ENCODE results near the gene WSB1. TPM values are rescaled to one million over a fixed set of nuclear protein-coding genes. Genes with fewer than 3 reads are reported as not detected.
A peak's percentile ranks its signal among the peaks of the same experiment; 100 is the strongest.

Gene WSB1
- total RNA-seq, 1 experiment from 2014 or later, result 81.1 TPM

DNA sequence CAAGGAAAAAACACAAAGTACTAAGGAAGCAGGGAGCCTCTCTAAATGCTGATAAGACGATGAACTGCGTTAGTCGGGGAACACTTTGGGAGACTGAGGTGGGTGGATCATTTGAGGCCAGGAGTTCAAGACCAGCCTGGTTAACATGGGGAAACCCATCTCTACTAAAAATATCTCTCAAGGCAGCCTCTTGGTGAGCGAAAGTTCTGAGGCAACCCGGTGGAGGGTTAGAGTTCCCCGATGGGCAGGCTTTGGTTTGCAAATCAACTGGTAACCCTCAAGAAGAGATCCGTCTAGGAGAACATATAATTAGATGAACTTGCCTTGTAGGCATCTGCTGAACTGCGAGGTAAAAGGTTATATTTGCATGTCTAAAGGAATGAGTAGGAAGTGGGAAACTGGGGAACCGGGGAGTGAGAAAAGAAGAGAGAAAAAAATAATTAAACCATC is 44.6 kb downstream of the WSB1 start:
- no peak for DNase-seq (ENCODE audit: low spot score)

DNA sequence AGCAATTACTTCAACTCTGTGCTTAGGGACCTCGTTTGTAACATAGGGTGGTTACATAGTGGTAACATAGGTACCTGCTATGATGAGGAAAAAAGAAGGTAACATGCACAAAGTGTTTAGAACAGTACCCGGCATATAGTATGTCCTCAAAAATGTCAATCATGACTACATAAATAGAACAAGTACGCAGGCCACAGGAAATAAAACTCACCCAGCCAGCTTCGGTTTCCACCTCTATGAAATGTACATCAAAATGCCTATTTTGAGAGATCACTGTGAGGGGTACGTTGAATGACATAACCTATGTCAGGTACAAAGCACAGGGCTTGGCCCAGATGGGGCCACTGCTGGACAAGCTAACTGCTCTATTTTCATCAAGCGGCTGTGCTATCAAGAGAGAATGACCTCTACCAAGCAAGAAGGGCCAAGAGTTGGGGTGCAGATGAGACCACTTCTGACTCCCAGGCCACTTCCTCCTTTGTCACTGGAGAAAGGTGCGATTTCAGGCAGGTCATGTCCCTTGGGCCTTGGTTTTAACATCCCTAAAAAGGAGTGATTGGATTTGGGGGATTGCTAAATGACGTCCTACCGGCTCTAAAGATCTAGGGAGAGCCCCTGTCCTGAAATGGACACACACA is 45.4 kb downstream of the WSB1 start:
- DNase-seq (ENCODE audit: low spot score), result no peak

DNA sequence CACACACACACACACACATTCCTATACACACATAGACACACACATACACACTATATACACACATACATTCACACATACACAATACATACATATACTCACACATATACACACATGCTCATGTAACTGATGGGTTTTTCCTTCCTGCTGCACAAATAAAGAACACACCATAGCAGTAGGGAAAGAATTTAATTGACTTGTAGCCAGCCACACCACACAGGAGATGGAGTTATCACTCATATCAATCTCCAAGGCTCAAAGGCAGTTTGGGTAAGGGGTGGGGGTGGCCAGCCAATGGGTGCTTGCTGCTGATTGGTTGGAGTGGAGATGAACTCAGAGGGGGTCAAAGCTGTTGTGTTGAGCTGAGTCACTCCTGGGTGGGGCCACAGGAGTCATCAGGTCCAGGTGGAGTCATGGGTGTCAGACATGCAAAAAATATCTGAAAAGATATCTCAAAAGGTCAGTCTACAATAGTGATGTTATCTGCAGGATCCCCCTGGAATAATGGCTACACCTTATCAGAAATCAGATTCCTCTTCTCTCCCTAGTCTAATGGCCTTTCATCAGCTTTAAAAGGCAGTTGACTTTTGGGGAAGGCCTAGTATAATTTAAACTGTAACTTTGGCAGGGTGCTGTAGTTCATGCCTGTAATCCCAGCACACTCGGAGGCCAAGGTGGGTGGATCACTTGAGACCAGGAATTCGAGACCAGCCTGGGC is 46.1 kb downstream of the WSB1 start:
- DNase-seq (ENCODE audit: low spot score), result peak; percentile 73

DNA sequence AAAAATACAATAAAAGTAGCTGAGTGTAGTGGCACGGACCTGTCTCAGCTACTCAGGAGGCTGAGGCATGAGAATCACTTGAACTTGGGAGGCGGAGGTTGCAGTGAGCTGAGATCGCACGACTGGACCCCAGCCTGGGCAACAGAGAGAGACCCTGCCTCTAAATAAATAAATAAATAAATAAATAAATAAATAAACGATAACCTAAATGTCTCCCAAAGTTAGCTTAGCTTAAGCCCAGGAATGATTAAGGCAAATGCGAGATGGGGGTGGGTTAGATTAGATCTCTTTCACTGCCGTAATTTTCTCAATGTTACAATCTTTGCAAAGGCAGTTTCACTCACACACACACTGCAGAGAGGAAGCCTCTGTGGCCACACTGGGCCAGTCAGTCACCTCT is 46.7 kb downstream of the WSB1 start:
- no peak for DNase-seq (ENCODE audit: low spot score)

DNA sequence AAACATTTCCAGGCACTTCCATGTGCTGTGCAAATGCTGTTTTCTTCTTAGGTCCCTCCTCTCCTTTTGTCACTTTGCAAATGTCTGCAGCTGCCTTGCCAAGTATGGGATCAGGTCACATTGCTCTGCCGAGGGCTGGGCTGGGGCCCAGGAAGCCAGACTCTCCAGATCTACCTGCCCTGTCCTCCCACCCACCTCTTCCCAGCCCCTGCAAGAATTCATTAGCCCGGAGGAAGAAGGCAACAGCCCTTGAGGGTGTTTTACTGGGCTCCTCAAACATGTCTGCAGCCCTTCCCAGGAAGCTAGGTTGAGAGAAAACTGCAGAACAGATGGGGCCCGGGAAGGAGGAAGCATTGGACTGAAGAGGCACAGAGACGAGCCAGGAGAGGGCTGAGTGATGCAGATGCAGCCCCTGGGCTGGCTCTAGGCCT is 47.1 kb downstream of the WSB1 start:
- DNase-seq (ENCODE audit: low spot score), result no peak

DNA sequence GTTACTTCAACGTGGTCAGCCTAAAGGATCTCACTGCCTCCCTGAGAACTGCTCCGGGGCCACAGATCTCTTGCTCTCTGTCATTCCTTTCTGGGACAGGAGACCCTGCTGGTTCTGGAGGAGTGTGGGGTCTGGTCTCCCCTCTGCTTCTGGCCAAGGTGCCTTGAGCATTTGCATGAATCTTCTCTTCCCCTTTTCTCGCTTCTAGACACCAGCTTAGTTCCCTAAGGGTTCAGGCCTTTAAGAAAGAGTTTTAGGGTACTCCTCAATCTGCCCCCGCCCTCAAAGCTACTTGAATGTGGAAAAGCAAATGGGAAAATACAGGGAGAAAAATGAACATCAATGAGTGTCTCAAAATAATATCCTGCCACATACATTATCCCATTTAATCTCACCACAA is 48.1 kb downstream of the WSB1 start:
- DNase-seq (ENCODE audit: low spot score), result no peak

DNA sequence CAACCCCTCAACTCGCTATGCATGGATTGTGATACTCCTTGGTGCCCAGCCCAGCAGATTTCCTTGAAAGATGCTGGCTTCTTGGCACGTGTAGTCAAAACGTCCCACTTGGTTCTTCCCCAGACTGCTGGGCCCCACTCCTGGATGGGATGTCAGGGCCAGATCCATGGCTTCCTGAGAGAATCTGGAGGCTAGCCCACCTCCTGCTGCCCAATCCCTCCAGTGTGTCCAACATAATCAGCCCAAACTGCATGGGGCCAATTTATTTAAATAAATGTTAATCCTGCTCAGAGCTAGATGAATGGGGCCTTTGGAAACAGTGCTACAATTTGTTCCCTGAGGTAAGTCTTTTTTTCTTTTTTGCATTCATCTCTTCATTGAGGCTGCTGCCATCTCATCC is 49.4 kb downstream of the WSB1 start:
- no peak for DNase-seq (ENCODE audit: low spot score)

DNA sequence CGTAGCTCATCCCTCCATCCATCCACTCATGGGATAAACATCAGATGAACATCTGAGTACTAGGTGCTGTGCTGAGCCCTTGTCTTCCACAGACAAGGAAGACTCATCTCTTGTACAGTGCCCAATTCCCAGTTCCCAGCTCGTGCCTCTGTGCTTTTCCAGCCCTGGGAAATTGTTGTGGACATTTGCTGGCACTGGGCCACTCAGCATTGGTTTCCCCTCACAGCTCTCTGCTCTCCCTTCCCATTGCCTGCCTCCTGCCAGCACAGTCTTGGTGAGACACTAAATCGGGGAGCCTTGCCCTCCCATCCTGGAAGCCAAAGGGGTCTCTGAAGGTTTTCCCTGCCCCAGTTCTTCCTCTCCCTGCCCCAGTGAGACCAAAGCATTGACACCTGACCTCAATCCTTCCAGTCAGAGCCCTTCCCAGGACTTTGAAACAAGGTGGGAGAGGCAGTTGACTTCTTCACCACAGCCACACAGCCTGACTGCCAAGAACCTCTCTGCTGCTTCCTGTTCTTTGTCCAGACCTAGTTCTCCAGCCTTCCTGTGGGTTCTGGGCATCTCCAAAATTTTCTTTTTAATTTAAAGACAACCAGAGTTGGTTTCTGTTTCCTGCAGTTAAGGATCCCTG is 50.2 kb downstream of the WSB1 start:
- no peak for DNase-seq (ENCODE audit: low spot score)

DNA sequence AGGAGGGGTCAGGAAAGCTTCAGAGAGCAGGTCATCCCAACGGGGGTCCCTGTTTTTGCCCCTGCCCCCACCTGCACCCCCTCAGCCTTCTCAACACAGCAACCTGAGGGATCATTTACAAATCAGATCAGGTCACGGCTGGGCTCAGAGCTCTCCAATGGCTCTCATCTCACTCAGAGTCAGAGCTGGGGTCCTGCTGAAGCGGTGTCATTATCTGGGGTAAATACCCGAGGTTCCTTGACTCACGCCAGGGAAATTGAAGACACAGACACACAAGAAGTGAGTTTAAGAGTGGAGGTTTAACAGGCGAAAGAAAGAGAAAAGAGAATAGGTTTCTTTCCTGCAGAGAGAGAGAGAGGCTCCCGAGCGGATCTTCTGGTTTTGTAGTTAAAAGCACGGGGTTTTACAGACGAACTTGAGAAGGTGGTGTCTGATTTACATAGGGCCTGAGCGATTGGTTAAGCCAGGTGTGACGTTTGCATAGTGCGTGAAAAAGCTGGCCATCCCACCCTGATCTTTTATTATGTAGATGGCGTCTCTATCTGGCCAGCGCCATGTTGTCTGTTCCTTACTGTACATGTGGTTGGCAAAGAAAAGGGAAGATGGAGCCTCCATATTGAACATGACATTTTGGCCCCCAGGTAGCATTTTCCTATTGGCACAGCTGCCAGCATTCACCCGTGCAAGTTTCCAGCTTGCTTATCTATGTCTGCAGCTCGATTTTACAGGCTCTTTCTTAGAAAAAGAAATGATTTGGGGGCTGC is 51.4 kb downstream of the WSB1 start:
- DNase-seq (ENCODE audit: low spot score), result no peak

DNA sequence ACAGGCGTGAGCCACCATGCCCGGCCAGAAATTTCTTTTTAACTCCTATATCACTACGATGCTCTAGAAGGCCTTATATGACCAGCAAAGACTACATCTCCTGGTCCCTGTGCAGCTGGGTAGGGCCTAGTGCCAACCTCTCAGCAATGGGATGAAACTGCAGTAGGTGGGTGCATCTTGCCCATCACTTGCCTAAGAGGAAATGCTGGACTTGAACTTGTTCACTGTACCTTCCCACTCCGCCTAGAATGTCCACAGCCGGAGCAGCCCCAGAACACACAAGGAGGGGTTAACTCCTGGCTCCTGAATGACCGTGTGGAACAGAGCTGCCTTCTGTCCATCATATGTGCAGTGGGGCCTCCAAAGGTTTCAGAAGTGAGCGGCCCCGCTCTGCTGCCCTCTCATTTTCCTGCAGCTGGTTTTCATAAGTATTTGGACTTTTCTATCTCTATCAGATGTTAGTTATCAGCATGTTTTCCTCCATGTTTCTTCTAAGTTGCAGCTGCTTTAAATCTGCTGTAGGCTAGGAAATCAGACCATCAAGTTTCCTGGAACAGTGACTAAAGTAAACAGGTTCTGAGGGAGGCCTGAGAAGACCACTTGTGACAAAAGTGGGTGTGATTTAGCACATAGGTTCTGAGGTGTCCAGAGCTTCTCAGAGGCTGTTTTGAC is 52.5 kb downstream of the WSB1 start:
- no peak for DNase-seq (ENCODE audit: low spot score)

DNA sequence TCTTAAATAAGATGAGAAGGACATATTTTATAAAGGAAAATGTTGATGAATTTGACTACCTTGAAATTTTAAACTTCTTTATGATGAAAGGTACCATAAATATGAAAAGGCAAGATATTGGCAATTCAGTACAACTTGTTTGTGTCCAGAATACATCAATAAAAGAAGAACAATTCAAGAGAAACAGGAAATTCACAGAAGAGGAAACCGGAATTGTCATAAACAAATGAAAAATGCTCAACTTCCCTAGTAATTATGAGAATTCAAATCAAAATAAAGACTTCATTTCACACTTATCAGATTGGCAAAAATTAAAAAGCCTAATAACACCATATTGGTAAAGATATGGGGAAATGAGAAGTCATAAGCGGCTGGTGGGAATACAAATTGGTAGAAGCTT is 54.3 kb downstream of the WSB1 start:
- DNase-seq (ENCODE audit: low spot score), result no peak

DNA sequence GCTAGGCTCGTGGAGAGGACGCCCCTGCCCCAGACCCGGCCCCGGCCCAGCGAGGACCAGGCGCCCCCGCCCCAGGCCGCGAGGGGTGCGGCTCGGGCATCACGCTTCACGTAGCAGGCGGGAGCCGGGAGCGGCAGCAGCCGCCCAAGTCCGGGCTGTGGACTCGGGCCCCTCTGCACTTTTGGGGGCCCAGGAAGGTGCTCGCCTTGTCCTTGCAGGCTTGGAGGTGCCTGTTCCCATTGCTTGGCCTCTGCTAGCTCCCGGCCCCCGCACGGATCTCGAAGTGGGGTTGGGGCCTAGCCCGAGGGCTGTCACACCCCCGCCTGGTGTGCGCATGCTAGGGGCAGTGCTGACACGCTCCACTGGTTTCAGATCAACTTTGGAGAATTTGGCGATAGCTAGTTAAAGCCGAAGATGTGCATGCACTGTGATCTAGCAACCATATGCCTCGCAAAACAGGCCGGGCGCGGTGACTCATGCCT is 55.7 kb downstream of the WSB1 start:
- DNase-seq (ENCODE audit: low spot score), result no peak

DNA sequence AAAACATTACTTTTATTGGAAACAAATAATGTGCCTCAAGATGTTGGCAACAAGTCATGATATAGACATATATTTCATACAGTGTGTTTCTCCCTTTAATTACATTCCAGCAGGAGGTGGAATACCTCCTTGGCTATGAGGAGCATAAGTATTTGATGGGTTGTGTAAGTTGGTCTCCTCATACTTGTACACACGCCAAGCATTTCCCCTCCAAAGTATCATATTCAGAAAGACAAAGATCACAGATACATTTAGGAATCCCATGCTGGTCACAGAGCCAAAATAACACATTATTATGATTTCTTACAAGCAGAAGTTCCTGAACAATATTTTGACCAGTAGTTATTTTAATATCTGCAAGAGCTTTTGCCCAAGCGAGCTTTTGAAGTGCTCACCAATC is 57.8 kb downstream of the WSB1 start:
- no peak for DNase-seq (ENCODE audit: low spot score)

DNA sequence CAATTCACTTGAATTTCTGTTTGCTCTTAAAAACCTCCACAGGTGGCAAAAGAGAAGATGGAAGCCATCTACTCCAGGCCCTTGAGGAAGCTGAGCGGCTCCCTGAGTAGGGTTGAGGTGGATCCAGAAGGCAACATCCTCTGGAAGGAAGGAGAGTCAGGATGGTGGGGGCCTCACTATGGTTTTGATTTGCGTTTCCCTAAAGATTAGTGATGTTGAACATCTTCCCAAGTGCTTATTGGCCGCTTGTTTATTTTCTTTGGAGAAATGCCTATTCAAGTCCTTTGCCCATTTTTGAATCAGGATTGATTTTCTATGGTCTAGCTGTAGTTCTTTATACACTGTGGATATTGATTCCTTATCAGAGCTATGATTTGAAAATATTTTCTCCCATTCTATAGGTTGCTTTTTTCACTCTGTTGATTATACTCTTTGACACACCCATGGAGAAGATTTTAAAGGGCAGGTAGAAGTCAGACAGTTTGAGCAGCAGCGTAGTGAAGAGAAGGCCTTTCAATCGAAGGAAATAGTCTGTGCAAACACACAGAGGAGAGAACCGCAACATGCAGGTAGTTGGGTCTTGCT is 58.6 kb downstream of the WSB1 start:
- DNase-seq (ENCODE audit: low spot score), result no peak

DNA sequence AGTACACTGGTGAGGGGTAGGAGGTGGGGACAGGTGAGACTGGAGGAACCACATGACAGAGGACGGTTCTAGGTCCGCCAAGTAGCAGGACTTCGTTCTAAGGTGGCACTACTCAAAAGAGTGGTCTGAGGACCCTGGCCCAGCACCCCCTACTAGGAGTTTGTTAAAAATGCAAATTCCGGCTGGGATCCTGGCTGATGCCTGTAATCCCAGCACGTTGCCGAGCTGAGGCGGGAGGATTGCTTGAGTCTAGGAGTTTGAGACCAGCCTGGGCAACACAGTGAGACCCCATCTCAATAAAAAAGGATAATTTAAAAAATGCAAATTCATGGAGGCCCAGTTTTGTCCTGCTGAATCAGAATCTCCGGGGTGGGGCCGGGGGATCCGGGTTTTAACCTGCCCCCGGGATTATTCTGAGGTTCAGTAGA is 59.1 kb downstream of the WSB1 start:
- DNase-seq (ENCODE audit: low spot score), result no peak

DNA sequence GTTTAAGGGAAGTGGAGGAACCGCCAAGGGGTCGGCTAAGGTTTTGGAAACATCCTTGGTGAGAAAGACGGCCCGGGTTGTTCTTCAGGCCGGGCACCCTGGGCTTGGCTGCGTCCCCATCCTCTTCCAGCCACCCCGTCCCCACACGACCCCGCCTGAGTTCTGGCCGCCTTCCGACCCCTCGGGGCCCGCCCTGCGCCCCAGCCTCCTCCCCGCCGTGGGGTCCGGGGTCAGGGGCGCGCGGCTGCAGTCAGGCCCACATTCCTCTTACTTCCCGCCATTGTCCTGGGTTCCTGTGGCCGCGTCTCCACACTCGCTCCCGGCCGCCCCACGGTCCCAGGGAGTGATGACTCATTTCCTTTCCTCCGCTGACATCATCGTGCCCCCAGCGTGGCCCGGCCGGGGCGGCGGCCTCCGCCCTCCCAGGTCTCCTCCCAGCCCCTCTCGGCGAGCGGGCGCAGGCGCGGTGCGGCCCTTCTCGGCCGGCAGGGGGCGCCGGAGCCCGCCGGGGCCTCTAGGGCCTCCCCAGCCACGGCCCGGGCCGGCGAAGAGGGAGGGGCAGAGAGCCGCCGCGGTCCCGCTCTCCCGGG is 59.6 kb downstream of the WSB1 start:
- DNase-seq (ENCODE audit: low spot score), result peak; percentile 89

DNA sequence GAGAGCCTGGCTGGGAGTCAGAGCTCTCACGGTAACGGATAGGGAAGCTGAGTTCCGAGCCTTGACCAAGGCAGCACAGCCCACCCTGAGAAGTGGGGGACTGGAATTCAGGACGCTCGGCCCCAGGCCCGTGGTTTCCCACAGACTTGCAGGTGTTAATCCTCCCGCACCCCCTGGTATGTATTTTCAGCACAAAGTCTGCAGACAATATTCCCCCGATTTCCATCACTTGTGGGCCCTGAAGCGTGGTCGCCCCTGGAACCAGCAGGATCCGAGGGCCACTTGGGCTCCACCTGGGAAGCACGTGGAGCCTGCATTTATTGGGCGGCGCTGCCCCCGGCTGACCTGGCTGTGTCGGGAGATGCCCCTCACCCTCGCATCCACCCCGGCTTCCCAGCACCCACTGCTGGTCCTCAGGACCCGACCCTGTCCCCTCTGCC is 60.2 kb downstream of the WSB1 start:
- no peak for DNase-seq (ENCODE audit: low spot score)

DNA sequence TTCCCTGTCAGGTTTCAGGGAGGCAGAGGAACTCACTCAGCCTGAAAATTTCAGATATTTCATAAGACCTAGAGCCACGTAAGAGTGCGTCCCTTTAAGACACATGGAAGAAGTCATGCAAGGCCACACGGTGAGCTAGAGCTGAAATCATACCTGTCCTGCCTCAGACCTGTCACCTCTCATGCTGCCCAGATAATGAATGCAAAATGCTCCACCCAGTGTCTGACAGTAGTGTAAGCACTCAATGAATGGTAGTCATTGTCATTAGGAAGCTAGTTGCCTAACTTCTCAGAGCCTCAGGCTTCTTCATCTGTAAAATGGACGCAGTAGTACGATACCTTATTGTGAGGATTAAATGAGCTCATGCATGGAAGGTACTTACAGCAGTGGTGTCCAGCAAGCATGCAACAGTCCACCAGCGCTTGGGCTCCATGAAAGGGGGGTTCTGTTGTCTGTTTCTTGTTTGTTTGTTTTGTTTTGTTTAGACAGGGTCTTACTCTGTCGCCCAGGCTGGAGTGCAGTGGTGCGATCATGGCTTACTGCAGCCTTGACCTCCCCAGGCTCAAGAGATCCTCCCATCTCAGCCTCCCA is 60.7 kb downstream of the WSB1 start:
- DNase-seq (ENCODE audit: low spot score), result no peak

DNA sequence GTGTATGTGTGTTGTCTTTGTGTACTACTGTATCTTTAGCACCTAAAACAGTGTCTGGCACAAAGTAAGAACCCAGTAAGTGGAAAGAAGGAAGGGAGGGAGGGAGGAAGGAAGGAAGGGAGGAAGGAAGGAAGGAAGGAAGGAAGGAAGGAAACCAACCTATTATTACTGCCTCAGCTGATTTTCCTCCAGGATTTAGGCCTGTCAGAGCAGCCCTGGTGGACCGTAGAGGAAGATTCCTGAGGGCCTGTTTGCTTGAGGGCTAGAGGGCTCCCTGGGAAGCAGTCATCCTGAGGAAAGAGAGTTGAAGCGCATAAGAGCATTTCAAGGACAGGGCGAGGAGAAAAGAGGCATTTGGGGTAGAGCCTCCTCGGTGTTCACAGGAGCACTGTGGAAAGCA is 61.5 kb downstream of the WSB1 start:
- no peak for DNase-seq (ENCODE audit: low spot score)

DNA sequence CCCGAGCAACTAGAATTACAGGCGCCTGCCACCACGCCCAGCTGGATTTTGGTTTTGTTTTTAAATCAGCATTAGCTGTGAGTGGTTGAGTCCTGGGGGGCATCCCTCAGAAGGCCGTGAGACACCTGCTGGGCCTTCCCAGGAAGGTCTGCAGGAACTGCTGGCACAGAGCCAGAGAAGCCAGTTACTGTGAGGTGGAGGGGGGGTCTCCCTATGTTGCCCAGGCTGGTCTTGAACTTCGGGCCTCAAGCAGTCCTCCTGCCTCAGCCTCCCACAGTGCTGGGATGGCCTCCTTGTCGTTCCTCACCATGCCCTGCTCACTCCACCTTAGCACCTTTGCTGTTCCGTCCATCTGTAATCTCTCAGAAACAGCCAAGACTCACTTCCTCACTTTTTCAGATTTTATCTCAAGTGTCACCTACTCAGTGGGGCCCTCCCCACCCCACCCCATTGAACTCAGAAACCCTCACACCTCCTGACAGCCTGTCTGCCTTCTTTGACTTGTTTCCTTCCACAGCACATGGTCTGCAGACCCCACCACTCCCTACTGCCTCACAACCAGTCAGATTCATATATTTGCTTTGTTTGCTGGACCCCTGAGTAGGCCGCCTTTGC is 62.3 kb downstream of the WSB1 start:
- no peak for DNase-seq (ENCODE audit: low spot score)
